Measurements from ENCODE around the gene DSTYK.

GRCh38 chr1:205124726-205125125, 86.8 kb downstream of the DSTYK start:
- TF ChIP-seq CTCF (conservative IDR thresholded peaks at IDR 0.05; ENCODE audit: low read length) (no peak), EZH2phosphoT487 (IDR thresholded peaks at IDR 0.05; ENCODE audit: borderline replicate concordance) (no peak)
